Heart left ventricle (tissue), 13 donors: Measurements from ENCODE around the gene WFDC9.

Experiments used
- POLR2A ChIP-seq, 2 donors: fragments of 450-650 bp; IDR thresholded peaks; one replicate each; pipeline ENCODE4 v1.6.1; 2017; ENCODE audit warnings: antibody characterized with exemption in 2 of 2, mild to moderate bottlenecking in 2 of 2, moderate library complexity in 2 of 2
- TF ChIP-seq, protein P1 (sequence below), 12 donors: fragments of 200-600 bp; sonication (generic) in 4 of 12; IDR thresholded peaks; one replicate each; pipeline versions ENCODE4 v1.5.0 to v1.8.0; 2018 to 2022; ENCODE audit warnings: antibody characterized with exemption in 12 of 12, mild to moderate bottlenecking in 5 of 12
- donor health status: ischemic (EF 13 %, LVEDD 7.1; RV severe dilation, severe dysfunction).
- donor health status: DM: no; HTN: yes; CAD: no.
- donor health status: DM: no; HTN: no; CAD: no.
- donor health status: ischemic (EF 25% LVEDD 6.9; RV normal size, moderate dysfunction).
- donor health status: ischemic (EF 25% LVEDD 5.7; RV mildly dilated, moderate dysfunction).
- donor health status: ischemic (EF 35%, LVEDD 5.7; RV mildly dilated, moderate dysfunction).
- donor health status: nonischemic (EF 11% LVEDD 7.7; RV severe dilation, severe dysfunction).
- donor health status: DM: yes; HTN: yes; CAD: no.
- donor health status: PGD.
- donor health status: ischemic (EF 29% LVEDD 5.4; RV normal size, mild dysfunction).
- donor health status: nonischemic (EF 23%, LVEDD 6.1; RV moderate dilation, normal function).

DNA sequence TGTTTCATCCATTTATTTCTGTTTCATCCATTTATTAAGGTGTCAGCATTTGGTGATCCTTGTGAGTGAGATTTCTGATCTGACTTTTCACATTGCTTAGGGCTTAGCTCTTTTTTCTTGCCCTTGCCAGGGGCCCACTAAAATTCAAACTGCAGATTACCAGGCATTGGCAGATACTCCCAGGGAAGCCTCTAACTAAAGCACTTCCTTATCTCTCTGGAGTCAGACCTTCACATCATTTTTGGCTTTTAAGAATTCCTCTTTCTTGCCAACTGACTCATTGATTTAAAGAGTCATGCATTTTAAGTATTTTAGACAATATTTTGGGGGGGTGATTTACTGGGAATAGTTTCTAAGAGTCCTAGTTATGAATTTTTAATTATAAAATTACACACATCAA is 49.4 kb downstream of the WFDC9 start:
- no peak for TF ChIP-seq POLR2A (IDR thresholded peaks at IDR 0.05)
- TF ChIP-seq, protein P1, sequence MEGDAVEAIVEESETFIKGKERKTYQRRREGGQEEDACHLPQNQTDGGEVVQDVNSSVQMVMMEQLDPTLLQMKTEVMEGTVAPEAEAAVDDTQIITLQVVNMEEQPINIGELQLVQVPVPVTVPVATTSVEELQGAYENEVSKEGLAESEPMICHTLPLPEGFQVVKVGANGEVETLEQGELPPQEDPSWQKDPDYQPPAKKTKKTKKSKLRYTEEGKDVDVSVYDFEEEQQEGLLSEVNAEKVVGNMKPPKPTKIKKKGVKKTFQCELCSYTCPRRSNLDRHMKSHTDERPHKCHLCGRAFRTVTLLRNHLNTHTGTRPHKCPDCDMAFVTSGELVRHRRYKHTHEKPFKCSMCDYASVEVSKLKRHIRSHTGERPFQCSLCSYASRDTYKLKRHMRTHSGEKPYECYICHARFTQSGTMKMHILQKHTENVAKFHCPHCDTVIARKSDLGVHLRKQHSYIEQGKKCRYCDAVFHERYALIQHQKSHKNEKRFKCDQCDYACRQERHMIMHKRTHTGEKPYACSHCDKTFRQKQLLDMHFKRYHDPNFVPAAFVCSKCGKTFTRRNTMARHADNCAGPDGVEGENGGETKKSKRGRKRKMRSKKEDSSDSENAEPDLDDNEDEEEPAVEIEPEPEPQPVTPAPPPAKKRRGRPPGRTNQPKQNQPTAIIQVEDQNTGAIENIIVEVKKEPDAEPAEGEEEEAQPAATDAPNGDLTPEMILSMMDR (IDR thresholded peaks at IDR 0.05), result no peak
